Stimulated activated CD4-positive, alpha-beta T cell treated with anti-CD3 and anti-CD28 coated beads, Interleukin-4, amount 100 ng/mL, for 48 hours (primary cell): Measurements from ENCODE around the gene SNF8.
"Not testable (repeated sequence)": the region's sequence is repeated elsewhere in the genome, so short reads cannot be mapped to it uniquely, and the experiment has no call there.

Source experiments
- DNase-seq, 2 donors: peaks; one replicate each; pipeline ENCODE4 v3.0.0-alpha.2; 2020; ENCODE audit warnings: low read depth in 2 of 2

SNF8 gene

GRCh38 chr17:48944515-48945260 is at the start of gene SNF8:
Gene SNF8, minus strand, starts transcription at chr17:48944842. Its CDS starts 108 bp downstream, at chr17:48944734.
- peak; percentile 88 to 90 for DNase-seq

- DNase-seq, result no peak
These were observed 49.3 kb upstream of the SNF8 start for GRCh38 chr17:48993951-48994350.

GRCh38 chr17:48993305-48993704 is 48.7 kb upstream of the SNF8 start:
- DNase-seq, result no peak

- no peak for DNase-seq
These were observed 47.8 kb upstream of the SNF8 start for GRCh38 chr17:48992444-48992843.

GRCh38 chr17:48990882-48991357 is 46.3 kb upstream of the SNF8 start:
- DNase-seq, result no peak

- no peak for DNase-seq
These were observed 44.5 kb upstream of the SNF8 start for GRCh38 chr17:48989100-48989499.

- DNase-seq, result no peak
These were observed 41.0 kb upstream of the SNF8 start for GRCh38 chr17:48985436-48986245.

- no peak for DNase-seq
These were observed 37.4 kb upstream of the SNF8 start for GRCh38 chr17:48981927-48982539.

GRCh38 chr17:48973806-48974205 is 29.2 kb upstream of the SNF8 start:
- no peak for DNase-seq

- no peak for DNase-seq
These were observed 28.1 kb upstream of the SNF8 start for GRCh38 chr17:48972749-48973097.

GRCh38 chr17:48970865-48971687 is 26.4 kb upstream of the SNF8 start:
- no peak for DNase-seq

- no peak for DNase-seq
These were observed 25.6 kb upstream of the SNF8 start for GRCh38 chr17:48970224-48970623.

GRCh38 chr17:48961516-48962233 is 17.0 kb upstream of the SNF8 start:
- DNase-seq, result no peak

GRCh38 chr17:48960834-48961515 is 16.3 kb upstream of the SNF8 start:
- DNase-seq, result no peak

GRCh38 chr17:48954300-48954755 is 9.7 kb upstream of the SNF8 start:
- DNase-seq, result no peak

GRCh38 chr17:48952904-48953303 is 8.3 kb upstream of the SNF8 start:
- DNase-seq, result no peak

- DNase-seq, result no peak
These were observed 6.9 kb upstream of the SNF8 start for GRCh38 chr17:48951572-48951971.

GRCh38 chr17:48945261-48945651 is 614 bp upstream of the SNF8 start:
- DNase-seq, result not testable (repeated sequence)

- DNase-seq, result no peak
These were observed 11.6 kb downstream of the SNF8 start for GRCh38 chr17:48933035-48933434.

- DNase-seq, result no peak
These were observed 14.2 kb downstream of the SNF8 start for GRCh38 chr17:48930435-48930873.
